GM23248 (cell line): ENCODE measurements around the gene MPP3.

ENCODE experiments used
- EZH2 ChIP-seq: fragments of 200-600 bp; sonication (generic); IDR thresholded peaks from 2 replicates; pipeline ENCODE4 v1.6.1; 2018; ENCODE audit warnings: antibody characterized with exemption, mild to moderate bottlenecking; ENCODE audit not compliant: insufficient read depth, poor library complexity, severe bottlenecking
- EZH2phosphoT487 ChIP-seq: fragments of 200-600 bp; sonication (generic); IDR thresholded peaks from 2 replicates; pipeline ENCODE4 v1.6.1; 2018; ENCODE audit warnings: antibody characterized with exemption, moderate library complexity, mild to moderate bottlenecking, low read depth; ENCODE audit not compliant: insufficient read depth

- no peak for TF ChIP-seq EZH2phosphoT487
- no peak for TF ChIP-seq EZH2
These were observed 24.9 kb downstream of the MPP3 start for GRCh38 chr17:43808076-43808475.
